HG03439 (cell line): Measurements from ENCODE around the gene ZNF473.
"Not testable (repeated sequence)": the region's sequence is repeated elsewhere in the genome, so short reads cannot be mapped to it uniquely, and the experiment has no call there.

Experiments used
- ATAC-seq: cut with Tn5 transposase; IDR thresholded peaks from one replicate; pipeline ENCODE4 v1.9.1; 2021; ENCODE audit warnings: mild to moderate bottlenecking, moderate library complexity; ENCODE audit not compliant: unreplicated experiment

Gene ZNF473

DNA sequence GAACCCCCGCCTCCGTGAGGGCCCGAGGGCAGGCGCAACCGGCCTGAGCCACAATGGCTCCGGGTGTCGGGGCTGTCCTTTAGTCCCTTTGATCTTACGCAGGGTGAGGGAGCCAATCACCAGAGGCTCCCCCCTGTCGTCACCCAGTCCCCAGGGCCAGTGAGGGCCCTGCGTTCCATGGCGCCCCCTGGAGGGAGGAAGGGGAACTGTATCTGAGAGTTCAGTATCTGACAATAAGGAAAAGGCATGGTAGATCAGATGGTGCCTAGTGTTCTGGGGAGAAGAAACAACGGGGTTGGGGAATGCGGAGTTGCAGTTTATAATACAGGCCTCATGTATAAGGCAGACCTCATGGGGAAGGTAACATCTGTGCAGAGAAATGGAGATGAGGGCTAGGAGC lies 72.1 kb downstream of the ZNF473 start:
- ATAC-seq, result not testable (repeated sequence)

DNA sequence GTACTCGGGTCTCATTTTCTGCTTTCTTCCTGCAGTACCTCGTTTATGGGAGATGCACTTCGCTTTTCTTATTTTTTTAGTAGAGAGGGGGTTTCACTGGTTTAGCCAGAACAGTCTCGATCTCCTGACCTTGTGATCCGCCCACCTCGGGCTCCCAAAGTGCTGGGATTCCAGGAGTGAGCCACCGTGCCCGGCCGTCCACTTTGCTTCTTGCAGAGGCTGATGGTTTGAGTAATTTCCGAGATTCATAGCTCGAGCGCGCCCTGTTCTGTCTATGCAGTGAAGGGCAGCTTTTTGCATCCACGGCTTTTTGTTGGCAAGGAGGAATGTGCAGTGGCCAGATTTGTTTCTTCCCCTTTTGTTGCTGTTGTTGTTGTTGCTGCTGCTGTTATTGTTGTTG lies 73.1 kb downstream of the ZNF473 start:
- ATAC-seq, result not testable (repeated sequence)

DNA sequence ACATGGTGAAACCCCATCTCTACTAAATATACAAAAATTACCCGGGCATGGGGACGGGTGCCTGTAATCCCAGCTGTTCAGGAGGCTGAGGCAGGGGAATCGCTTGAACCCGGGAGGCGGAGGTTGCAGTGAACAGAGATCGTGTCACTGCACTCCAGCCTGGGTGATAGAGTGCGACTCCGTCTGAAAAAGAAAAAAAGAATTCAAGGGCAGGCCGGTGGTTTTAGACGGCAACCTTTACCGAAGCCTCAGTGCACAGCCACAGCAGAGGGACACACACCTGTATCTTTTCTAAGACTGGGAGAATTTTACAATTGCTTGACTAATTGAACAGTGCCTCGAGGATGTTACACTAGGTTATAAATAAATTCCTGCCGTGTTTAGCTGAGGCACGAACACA lies 73.9 kb downstream of the ZNF473 start:
- not testable (repeated sequence) for ATAC-seq

DNA sequence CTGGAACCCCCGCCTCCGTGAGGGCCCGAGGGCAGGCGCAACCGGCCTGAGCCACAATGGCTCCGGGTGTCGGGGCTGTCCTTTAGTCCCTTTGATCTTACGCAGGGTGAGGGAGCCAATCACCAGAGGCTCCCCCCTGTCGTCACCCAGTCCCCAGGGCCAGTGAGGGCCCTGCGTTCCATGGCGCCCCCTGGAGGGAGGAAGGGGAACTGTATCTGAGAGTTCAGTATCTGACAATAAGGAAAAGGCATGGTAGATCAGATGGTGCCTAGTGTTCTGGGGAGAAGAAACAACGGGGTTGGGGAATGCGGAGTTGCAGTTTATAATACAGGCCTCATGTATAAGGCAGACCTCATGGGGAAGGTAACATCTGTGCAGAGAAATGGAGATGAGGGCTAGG lies 75.1 kb downstream of the ZNF473 start:
- not testable (repeated sequence) for ATAC-seq
